ENCODE results near the gene BOD1L1.
A peak's percentile ranks its signal among the peaks of the same experiment; 100 is the strongest.
"Not testable (repeated sequence)": the region's sequence is repeated elsewhere in the genome, so short reads cannot be mapped to it uniquely, and the experiment has no call there.

Gene BOD1L1

GRCh38 chr4:13601048-13601447, 26.5 kb downstream of the BOD1L1 start:
- Mint-ChIP-seq H3K4me3 (no peak overlapping the region), H3K27me3 (ENCODE audit: low read depth) (no peaks in the 10 kb centered on the region), H3K4me1 (ENCODE audit: low read depth) (peaks cover 5% of the 10 kb centered on the region), H3K9me3 (no peaks in the 10 kb centered on the region), H3K27ac (peak overlapping the region; percentile 39), H3K36me3 (ENCODE audit: low read depth) (peaks cover 66% of the 10 kb centered on the region)
- no peak for DNase-seq (ENCODE audit: low spot score)

DNA sequence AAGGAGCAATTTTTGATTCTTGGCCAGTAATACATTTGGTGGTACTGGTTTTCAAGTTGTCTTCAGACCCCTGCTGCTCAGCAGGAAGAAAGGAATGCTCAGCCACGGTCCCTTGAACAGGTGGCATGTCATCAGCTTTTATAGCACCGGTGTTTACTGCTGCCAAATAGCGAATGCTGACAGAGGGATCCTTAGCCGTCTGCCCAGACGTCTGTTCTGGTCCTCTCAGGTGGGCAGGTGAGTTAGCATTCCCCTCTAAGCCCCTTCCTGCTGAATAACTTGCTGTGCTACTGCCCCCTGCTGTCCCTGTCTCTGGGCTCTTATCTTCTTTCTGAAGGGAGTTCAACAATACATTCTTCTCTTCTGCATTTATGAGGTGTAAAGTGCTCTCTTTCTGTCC, 28.4 kb downstream of the BOD1L1 start:
- Mint-ChIP-seq H3K9me3 (no peaks in the 10 kb centered on the region), H3K4me1 (ENCODE audit: low read depth) (peaks cover 5% of the 10 kb centered on the region), H3K4me3 (no peak overlapping the region), H3K36me3 (ENCODE audit: low read depth) (peaks cover 70% of the 10 kb centered on the region), H3K27me3 (ENCODE audit: low read depth) (no peaks in the 10 kb centered on the region), H3K27ac (no peak overlapping the region)
- no peak for DNase-seq (ENCODE audit: low spot score)

DNA sequence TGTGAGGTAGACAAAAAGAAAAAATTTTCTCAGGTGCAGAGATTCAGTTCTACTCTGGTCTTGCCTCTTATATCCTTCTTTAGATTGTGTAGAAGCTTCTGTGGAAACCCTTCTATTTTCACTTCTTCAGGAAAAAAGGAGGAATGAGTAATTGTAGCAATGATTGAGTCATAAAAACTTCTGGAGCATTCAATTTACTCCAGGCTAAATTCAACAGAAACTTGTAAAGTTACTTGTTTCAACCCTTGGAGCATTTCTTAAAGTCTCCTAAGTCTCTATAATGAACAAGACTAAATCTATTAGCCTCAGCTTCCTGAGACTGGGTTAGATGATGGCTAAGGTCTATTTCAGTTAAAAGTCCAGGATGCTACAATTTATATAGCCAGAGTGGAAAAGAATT, 29.9 kb downstream of the BOD1L1 start:
- H3K4me3 Mint-ChIP-seq = no peak overlapping the region
- peaks cover 5% of the 10 kb centered on the region for H3K4me1 Mint-ChIP-seq (ENCODE audit: low read depth)
- H3K27ac Mint-ChIP-seq = no peak overlapping the region
- no peaks in the 10 kb centered on the region for H3K27me3 Mint-ChIP-seq (ENCODE audit: low read depth)
- DNase-seq (ENCODE audit: low spot score) = no peak
- H3K36me3 Mint-ChIP-seq (ENCODE audit: low read depth) = peaks cover 61% of the 10 kb centered on the region
- no peaks in the 10 kb centered on the region for H3K9me3 Mint-ChIP-seq

GRCh38 chr4:13597141-13597540, 30.4 kb downstream of the BOD1L1 start:
- no peak for DNase-seq (ENCODE audit: low spot score)
- no peaks in the 10 kb centered on the region for H3K27me3 Mint-ChIP-seq (ENCODE audit: low read depth)
- peaks cover 5% of the 10 kb centered on the region for H3K4me1 Mint-ChIP-seq (ENCODE audit: low read depth)
- no peaks in the 10 kb centered on the region for H3K9me3 Mint-ChIP-seq
- peaks cover 58% of the 10 kb centered on the region for H3K36me3 Mint-ChIP-seq (ENCODE audit: low read depth)
- no peak overlapping the region for H3K4me3 Mint-ChIP-seq
- H3K27ac Mint-ChIP-seq = no peak overlapping the region

- DNase-seq (ENCODE audit: low spot score) = no peak
- H3K27me3 Mint-ChIP-seq (ENCODE audit: low read depth) = no peaks in the 10 kb centered on the region
- no peaks in the 10 kb centered on the region for H3K9me3 Mint-ChIP-seq
- peaks cover 2% of the 10 kb centered on the region for H3K4me1 Mint-ChIP-seq (ENCODE audit: low read depth)
- no peak overlapping the region for H3K4me3 Mint-ChIP-seq
- peaks cover 40% of the 10 kb centered on the region for H3K36me3 Mint-ChIP-seq (ENCODE audit: low read depth)
- no peak overlapping the region for H3K27ac Mint-ChIP-seq
These were observed 35.3 kb downstream of the BOD1L1 start for GRCh38 chr4:13592220-13592619.

GRCh38 chr4:13590766-13591165, 36.8 kb downstream of the BOD1L1 start:
- H3K27me3 Mint-ChIP-seq (ENCODE audit: low read depth) = no peaks in the 10 kb centered on the region
- no peaks in the 10 kb centered on the region for H3K4me1 Mint-ChIP-seq (ENCODE audit: low read depth)
- no peak overlapping the region for H3K27ac Mint-ChIP-seq
- no peak overlapping the region for H3K4me3 Mint-ChIP-seq
- H3K36me3 Mint-ChIP-seq (ENCODE audit: low read depth) = peaks cover 31% of the 10 kb centered on the region
- no peak for DNase-seq (ENCODE audit: low spot score)
- no peaks in the 10 kb centered on the region for H3K9me3 Mint-ChIP-seq

- Mint-ChIP-seq H3K9me3 (no peaks in the 10 kb centered on the region), H3K4me1 (ENCODE audit: low read depth) (no peaks in the 10 kb centered on the region), H3K36me3 (ENCODE audit: low read depth) (peaks cover 28% of the 10 kb centered on the region), H3K27me3 (ENCODE audit: low read depth) (no peaks in the 10 kb centered on the region), H3K4me3 (no peak overlapping the region), H3K27ac (no peak overlapping the region)
- DNase-seq (ENCODE audit: low spot score) = no peak
These were observed 38.6 kb downstream of the BOD1L1 start for GRCh38 chr4:13588954-13589353.

GRCh38 chr4:13584481-13584880, 43.0 kb downstream of the BOD1L1 start:
- H3K36me3 Mint-ChIP-seq (ENCODE audit: low read depth) = peaks cover 41% of the 10 kb centered on the region
- no peak for DNase-seq (ENCODE audit: low spot score)
- no peaks in the 10 kb centered on the region for H3K4me1 Mint-ChIP-seq (ENCODE audit: low read depth)
- H3K9me3 Mint-ChIP-seq = no peaks in the 10 kb centered on the region
- no peak overlapping the region for H3K4me3 Mint-ChIP-seq
- no peak overlapping the region for H3K27ac Mint-ChIP-seq
- no peaks in the 10 kb centered on the region for H3K27me3 Mint-ChIP-seq (ENCODE audit: low read depth)

GRCh38 chr4:13580036-13580435, 47.5 kb downstream of the BOD1L1 start:
- H3K36me3 Mint-ChIP-seq (ENCODE audit: low read depth) = peaks cover 45% of the 10 kb centered on the region
- no peak overlapping the region for H3K4me3 Mint-ChIP-seq
- H3K27ac Mint-ChIP-seq = no peak overlapping the region
- DNase-seq (ENCODE audit: low spot score) = no peak
- no peaks in the 10 kb centered on the region for H3K9me3 Mint-ChIP-seq
- no peaks in the 10 kb centered on the region for H3K27me3 Mint-ChIP-seq (ENCODE audit: low read depth)
- no peaks in the 10 kb centered on the region for H3K4me1 Mint-ChIP-seq (ENCODE audit: low read depth)

DNA sequence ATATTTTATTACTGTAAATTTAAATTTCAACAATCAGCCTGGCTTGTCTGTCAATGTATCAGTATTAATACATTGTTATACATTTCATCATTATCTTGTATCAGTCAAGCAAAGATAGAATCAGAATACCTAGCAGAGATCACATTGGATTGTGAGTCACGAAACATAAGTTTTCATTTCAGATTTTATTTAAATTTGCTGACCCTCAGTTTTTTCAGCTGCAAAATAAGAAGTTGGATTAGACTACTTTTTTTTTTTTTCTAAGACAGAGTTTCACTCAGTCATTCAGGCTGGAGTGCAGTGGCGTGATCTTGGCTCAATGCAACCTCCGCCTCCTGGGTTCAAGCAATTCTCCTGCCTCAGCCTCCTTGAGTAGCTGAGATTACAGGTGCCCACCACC, 49.9 kb downstream of the BOD1L1 start:
- H3K9me3 Mint-ChIP-seq = no peaks in the 10 kb centered on the region
- peaks cover 40% of the 10 kb centered on the region for H3K36me3 Mint-ChIP-seq (ENCODE audit: low read depth)
- H3K4me3 Mint-ChIP-seq = no peak overlapping the region
- H3K27me3 Mint-ChIP-seq (ENCODE audit: low read depth) = no peaks in the 10 kb centered on the region
- DNase-seq (ENCODE audit: low spot score) = no peak
- H3K4me1 Mint-ChIP-seq (ENCODE audit: low read depth) = no peaks in the 10 kb centered on the region
- H3K27ac Mint-ChIP-seq = no peak overlapping the region

- H3K36me3 Mint-ChIP-seq (ENCODE audit: low read depth) = peaks cover 35% of the 10 kb centered on the region
- DNase-seq (ENCODE audit: low spot score) = no peak
- no peaks in the 10 kb centered on the region for H3K4me1 Mint-ChIP-seq (ENCODE audit: low read depth)
- no peaks in the 10 kb centered on the region for H3K9me3 Mint-ChIP-seq
- H3K4me3 Mint-ChIP-seq = no peak overlapping the region
- no peaks in the 10 kb centered on the region for H3K27me3 Mint-ChIP-seq (ENCODE audit: low read depth)
- H3K27ac Mint-ChIP-seq = no peak overlapping the region
These were observed 56.6 kb downstream of the BOD1L1 start for GRCh38 chr4:13570916-13571315.

GRCh38 chr4:13567125-13567524, 60.4 kb downstream of the BOD1L1 start:
- Mint-ChIP-seq H3K36me3 (ENCODE audit: low read depth) (peaks cover 26% of the 10 kb centered on the region), H3K27ac (no peak overlapping the region), H3K4me1 (ENCODE audit: low read depth) (no peaks in the 10 kb centered on the region), H3K27me3 (ENCODE audit: low read depth) (no peaks in the 10 kb centered on the region), H3K4me3 (no peak overlapping the region), H3K9me3 (no peaks in the 10 kb centered on the region)
- DNase-seq (ENCODE audit: low spot score) = no peak

DNA sequence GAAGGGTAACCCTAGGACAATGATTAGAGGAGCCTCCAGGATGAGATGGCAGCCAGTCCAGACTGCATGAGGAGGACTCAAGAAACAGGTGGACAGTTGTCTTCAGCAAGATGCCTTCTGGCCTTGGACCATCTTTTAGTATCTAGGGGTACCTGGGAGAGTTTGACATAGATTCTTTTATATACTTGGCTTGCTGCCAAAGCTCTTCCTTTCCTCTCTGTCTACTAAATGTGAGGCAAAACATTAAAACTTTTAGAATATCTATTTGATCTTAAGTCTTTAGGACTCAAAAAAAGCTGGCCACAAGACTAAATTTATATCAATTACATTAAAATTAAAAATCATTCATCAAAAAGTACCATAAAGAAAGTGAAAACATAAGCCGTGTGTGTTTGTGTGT, 64.6 kb downstream of the BOD1L1 start:
- H3K27me3 Mint-ChIP-seq (ENCODE audit: low read depth) = no peaks in the 10 kb centered on the region
- no peak overlapping the region for H3K4me3 Mint-ChIP-seq
- no peaks in the 10 kb centered on the region for H3K36me3 Mint-ChIP-seq (ENCODE audit: low read depth)
- H3K4me1 Mint-ChIP-seq (ENCODE audit: low read depth) = no peaks in the 10 kb centered on the region
- H3K27ac Mint-ChIP-seq = no peak overlapping the region
- DNase-seq (ENCODE audit: low spot score) = no peak
- no peaks in the 10 kb centered on the region for H3K9me3 Mint-ChIP-seq

GRCh38 chr4:13561673-13562072, 65.9 kb downstream of the BOD1L1 start:
- no peak for DNase-seq (ENCODE audit: low spot score)
- no peak overlapping the region for H3K27ac Mint-ChIP-seq

GRCh38 chr4:13560111-13560510, 67.4 kb downstream of the BOD1L1 start:
- not testable (repeated sequence) for H3K36me3 Mint-ChIP-seq (ENCODE audit: low read depth)

More at GRCh38 chr4:13561673-13562072, 65.9 kb downstream of the BOD1L1 start:
- no peaks in the 10 kb centered on the region for H3K9me3 Mint-ChIP-seq
- H3K27me3 Mint-ChIP-seq (ENCODE audit: low read depth) = no peaks in the 10 kb centered on the region
- no peaks in the 10 kb centered on the region for H3K36me3 Mint-ChIP-seq (ENCODE audit: low read depth)
- no peaks in the 10 kb centered on the region for H3K4me1 Mint-ChIP-seq (ENCODE audit: low read depth)
- no peak overlapping the region for H3K4me3 Mint-ChIP-seq

More at GRCh38 chr4:13560111-13560510, 67.4 kb downstream of the BOD1L1 start:
- H3K4me3 Mint-ChIP-seq; H3K4me1 Mint-ChIP-seq (ENCODE audit: low read depth); DNase-seq (ENCODE audit: low spot score); H3K27me3 Mint-ChIP-seq (ENCODE audit: low read depth); H3K27ac Mint-ChIP-seq; H3K9me3 Mint-ChIP-seq: not testable (repeated sequence)

All from T-helper 2 cell treated with Interferon-gamma antibody and Interleukin-4, amounts not matched to agents 5 μg/mL and 100 μg/mL, for 36 hours (primary cell).